H1 (cell line): Measurements from ENCODE around the gene PRKAG1. TPM values are rescaled to one million over a fixed set of nuclear protein-coding genes. Genes with fewer than 3 reads are reported as not detected.

ENCODE experiments used
- ATF2 ChIP-seq: IDR thresholded peaks from 2 replicates; pipeline ENCODE4 v1.6.1; 2012; ENCODE audit warnings: low read length, inconsistent platforms
- CTCF ChIP-seq, 3 experiments: IDR thresholded peaks; 1 replicate in 2 of 3; 2 replicates in 1 of 3; pipeline versions ENCODE4 v1.5.1 to v1.6.1; 2011; ENCODE audit warnings: low read length in 3 of 3, mild to moderate bottlenecking in 3 of 3, inconsistent platforms in 2 of 3, low read depth in 1 of 3, moderate library complexity in 1 of 3; ENCODE audit not compliant: insufficient read depth in 1 of 3; ENCODE audit errors: control extremely low read depth in 1 of 3
- HDAC6 ChIP-seq: IDR thresholded peaks from one replicate; pipeline ENCODE4 v1.7.1; 2012; ENCODE audit warnings: low read depth, mild to moderate bottlenecking, inconsistent platforms, low read length, moderate library complexity
- KDM4A ChIP-seq: IDR thresholded peaks from one replicate; pipeline ENCODE4 v1.7.1; 2012; ENCODE audit warnings: low read depth, mild to moderate bottlenecking, moderate library complexity, low read length, inconsistent platforms; ENCODE audit not compliant: severe bottlenecking
- MAX ChIP-seq: IDR thresholded peaks from 2 replicates; pipeline ENCODE4 v1.6.1; 2012; ENCODE audit warnings: inconsistent platforms
- POU5F1 ChIP-seq: IDR thresholded peaks from 2 replicates; pipeline ENCODE4 v1.6.1; 2011; ENCODE audit warnings: low read depth, mild to moderate bottlenecking, low read length, moderate library complexity
- RAD21 ChIP-seq, 2 experiments: IDR thresholded peaks in 1 of 2; conservative IDR thresholded peaks in 1 of 2; 2 replicates each; pipeline ENCODE4 v1.6.1; 2011; ENCODE audit warnings: low read depth in 2 of 2, low read length in 2 of 2, improper control_type of control experiment in 1 of 2, inconsistent platforms in 1 of 2, mild to moderate bottlenecking in 1 of 2, moderate library complexity in 1 of 2
- RNF2 ChIP-seq: fragments of 200-900, 300-1000 bp; sonication (generic); IDR thresholded peaks from 2 replicates; pipeline ENCODE4 v1.7.1; 2016; ENCODE audit warnings: borderline replicate concordance, low read depth, mild to moderate bottlenecking, antibody characterized with exemption, low read length; ENCODE audit not compliant: poor library complexity, severe bottlenecking; ENCODE audit errors: missing control alignments
- SAP30 ChIP-seq: fragments of 300-600 bp; sonication (generic); IDR thresholded peaks from 2 replicates; pipeline ENCODE4 v1.7.1; 2012; ENCODE audit warnings: low read length, moderate library complexity, mild to moderate bottlenecking, inconsistent platforms; ENCODE audit not compliant: insufficient read depth, insufficient replicate concordance
- SP1 ChIP-seq: IDR thresholded peaks from 2 replicates; pipeline ENCODE4 v1.6.1; 2011; ENCODE audit warnings: low read depth, low read length
- SP4 ChIP-seq: IDR thresholded peaks from 2 replicates; pipeline ENCODE4 v1.6.1; 2012; ENCODE audit warnings: low read length, inconsistent platforms
- SRF ChIP-seq: IDR thresholded peaks from 2 replicates; pipeline ENCODE4 v1.6.1; 2011; ENCODE audit warnings: mild to moderate bottlenecking, low read depth, low read length, moderate library complexity
- SUZ12 ChIP-seq: fragments of 200-600 bp; sonication (generic); IDR thresholded peaks from 2 replicates; pipeline ENCODE4 v1.6.1; 2012; ENCODE audit warnings: mild to moderate bottlenecking, inconsistent platforms, low read length, moderate library complexity, mixed read lengths
- TAF7 ChIP-seq: optimal IDR thresholded peaks from 2 replicates; pipeline ENCODE3; 2011; ENCODE audit warnings: low read depth, mild to moderate bottlenecking, inconsistent platforms, low read length, moderate library complexity, borderline replicate concordance
- TBP ChIP-seq: IDR thresholded peaks from 2 replicates; pipeline ENCODE4 v1.6.1; 2011; ENCODE audit warnings: low read depth, low read length, improper control_type of control experiment
- TEAD4 ChIP-seq: IDR thresholded peaks from 2 replicates; pipeline ENCODE4 v1.6.1; 2012; ENCODE audit warnings: low read depth, low read length, inconsistent platforms, mixed read lengths
- polyA plus RNA-seq, 7 experiments: library from polyadenylated mRNA; depleted of rRNA in 3 of 7; stranded (reverse) in 5 of 7; unstranded in 2 of 7; fragments of >200 nt in 5 of 7; fragments of 200-250 nt in 2 of 7; gene quantifications; 1 replicate in 5 of 7; 2 replicates in 1 of 7; 4 replicates in 1 of 7; pipeline versions ENCODE4 v1.2.1 to v1.2.3, GENCODE V29; 2011 to 2013; ENCODE audit warnings: missing spikeins in 2 of 7, mixed read lengths in 2 of 7
- total RNA-seq: library from RNA; stranded (reverse); fragmentation: NEBNext Ultra II Directional; extraction: Animal tissue kit (Norgen Biotek cat#: 25700); gene quantifications from 2 replicates; pipeline ENCODE4 v1.2.1, GENCODE V29; 2021
- TF ChIP-seq, protein P1 (sequence below): IDR thresholded peaks from 2 replicates; pipeline ENCODE4 v1.6.1; 2012; ENCODE audit warnings: inconsistent platforms

The PRKAG1 gene
- total and polyA plus RNA-seq, 2 of the 8 experiments (the other 6 are each of a cell fraction or from before 2014, with no cell fraction given) = 38.6 to 57.5 TPM

GRCh38 chr12:49060237-49061156 lies 41.9 kb upstream of the PRKAG1 start, which contains the start of gene KMT2D (continued):
- no peak for TF ChIP-seq POU5F1
- TF ChIP-seq MAX = peak; percentile 98
- TF ChIP-seq HDAC6 = no peak
- peak; percentile 25 for TF ChIP-seq SAP30
- TF ChIP-seq SRF = no peak
- TF ChIP-seq RNF2 = no peak
- peak; percentile 91 for TF ChIP-seq SP4
- no peak for TF ChIP-seq KDM4A
- peak; percentile 64 for TF ChIP-seq TEAD4
- peak; percentile 78 for TF ChIP-seq ATF2
- TF ChIP-seq CTCF (IDR thresholded peaks at IDR 0.05; ENCODE audit: control extremely low read depth in 1 of 3, insufficient read depth in 1 of 3, low read depth in 1 of 3, low read length in 3 of 3) = no peak
- TF ChIP-seq, protein P1, sequence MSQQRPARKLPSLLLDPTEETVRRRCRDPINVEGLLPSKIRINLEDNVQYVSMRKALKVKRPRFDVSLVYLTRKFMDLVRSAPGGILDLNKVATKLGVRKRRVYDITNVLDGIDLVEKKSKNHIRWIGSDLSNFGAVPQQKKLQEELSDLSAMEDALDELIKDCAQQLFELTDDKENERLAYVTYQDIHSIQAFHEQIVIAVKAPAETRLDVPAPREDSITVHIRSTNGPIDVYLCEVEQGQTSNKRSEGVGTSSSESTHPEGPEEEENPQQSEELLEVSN = peak; percentile 77
- peak; percentile 89 for TF ChIP-seq SP1
- TF ChIP-seq SUZ12 = no peak; the same call in 1 of the 2 replicates
- TF ChIP-seq TBP = peak; percentile 93; the same call in 1 of the 2 replicates
- TF ChIP-seq TAF7 = peak; percentile 66
- TF ChIP-seq RAD21 (IDR thresholded peaks at IDR 0.05 in 1 of 2, conservative IDR thresholded peaks at IDR 0.05 in 1 of 2; ENCODE audit: low read depth in 2 of 2, low read length in 2 of 2) = no peak
